Mesodermal cell (in vitro differentiated cells): ENCODE measurements around the gene NR1D1.
A peak's percentile ranks its signal among the peaks of the same experiment; 100 is the strongest.

Experiments used
- H3K27ac ChIP-seq: 2 replicates; pipeline ENCODE4 v1.7.0; 2013; ENCODE audit warnings: mild to moderate bottlenecking, low read depth, low read length, moderate library complexity; ENCODE audit not compliant: severe bottlenecking
- H3K36me3 ChIP-seq: 2 replicates; pipeline ENCODE4 v1.7.1; 2013; ENCODE audit warnings: mild to moderate bottlenecking, low read length, moderate library complexity; ENCODE audit not compliant: control insufficient read depth, insufficient read depth
- H3K4me1 ChIP-seq: one replicate; pipeline ENCODE4 v1.7.1; 2013; ENCODE audit warnings: mild to moderate bottlenecking, low read length; ENCODE audit not compliant: insufficient read depth, control insufficient read depth, poor library complexity, severe bottlenecking
- H3K4me3 ChIP-seq: 2 replicates; pipeline ENCODE4 v1.7.0; 2013; ENCODE audit warnings: low read length, control low read depth, mild to moderate bottlenecking; ENCODE audit not compliant: insufficient read depth, poor library complexity, severe bottlenecking; ENCODE audit errors: extremely low read depth
- H3K9me3 ChIP-seq: 2 replicates; pipeline ENCODE4 v1.7.1; 2013; ENCODE audit warnings: mild to moderate bottlenecking, low read length, moderate library complexity; ENCODE audit not compliant: control insufficient read depth
- WGBS, 2 experiments: methylation state at CpG; one replicate each; pipeline ENCODE4 v1.1.5; 2013; ENCODE audit warnings: missing lambda C conversion rate in 2 of 2; ENCODE audit not compliant: insufficient coverage in 2 of 2; 5-methylcytosine and 5-hydroxymethylcytosine counted together

Gene NR1D1

GRCh38 chr17:40122999-40123810 lies 22.8 kb upstream of the NR1D1 start:
- H3K36me3 ChIP-seq = peaks cover 31% of the 10 kb centered on the region
- H3K9me3 ChIP-seq = no peaks in the 10 kb centered on the region
- WGBS, 2 experiments = 0 to 1% methylated on average over 20 to 32 of the region's 43 CpGs
- H3K4me1 ChIP-seq = peaks cover 7% of the 10 kb centered on the region
- H3K27ac ChIP-seq = peak overlapping the region; percentile 52
- H3K4me3 ChIP-seq = peak overlapping the region; percentile 98

GRCh38 chr17:40122136-40122998 lies 22.0 kb upstream of the NR1D1 start:
- 0% methylated on average over 53 to 68 of the region's 97 CpGs for WGBS, 2 experiments
- no peaks in the 10 kb centered on the region for H3K9me3 ChIP-seq
- H3K36me3 ChIP-seq = peaks cover 22% of the 10 kb centered on the region
- peak overlapping the region; percentile 84 for H3K27ac ChIP-seq
- peaks cover 7% of the 10 kb centered on the region for H3K4me1 ChIP-seq
- H3K4me3 ChIP-seq = peak overlapping the region; percentile 98

GRCh38 chr17:40121181-40122135 lies 21.1 kb upstream of the NR1D1 start, which contains the start of gene MSL1:
TSS of gene MSL1 (plus strand) at chr17:40121971. CDS start at chr17:40122613, 642 bp downstream.
- Histone ChIP-seq H3K4me1 (peaks cover 7% of the 10 kb centered on the region), H3K36me3 (peaks cover 13% of the 10 kb centered on the region), H3K9me3 (no peaks in the 10 kb centered on the region), H3K27ac (peak within 1 kb of the TSS; percentile 84), H3K4me3 (peak within 1 kb of the TSS; percentile 98)
- 0% methylated on average over 27 to 32 of the region's 82 CpGs for WGBS, 2 experiments

- Histone ChIP-seq H3K9me3 (no peaks in the 10 kb centered on the region), H3K4me3 (no peak overlapping the region), H3K36me3 (no peaks in the 10 kb centered on the region), H3K27ac (peak overlapping the region; percentile 98), H3K4me1 (peaks cover 33% of the 10 kb centered on the region)
- WGBS, 2 experiments = 82 to 89% methylated on average over 1 to 2 of the region's 2 CpGs
These were observed 14.7 kb upstream of the NR1D1 start for GRCh38 chr17:40115101-40115436.

GRCh38 chr17:40113907-40114245 lies 13.5 kb upstream of the NR1D1 start:
- H3K27ac ChIP-seq = peak overlapping the region; percentile 98
- peak overlapping the region; percentile 20 for H3K4me3 ChIP-seq
- WGBS, 2 experiments = 55 to 65% methylated on average over 3 of the region's 5 CpGs
- H3K36me3 ChIP-seq = no peaks in the 10 kb centered on the region
- H3K9me3 ChIP-seq = no peaks in the 10 kb centered on the region
- peaks cover 38% of the 10 kb centered on the region for H3K4me1 ChIP-seq

- WGBS, 2 experiments = 2 to 3% methylated on average over 15 to 16 of the region's 17 CpGs
- peaks cover 39% of the 10 kb centered on the region for H3K4me1 ChIP-seq
- peak overlapping the region; percentile 20 for H3K4me3 ChIP-seq
- no peaks in the 10 kb centered on the region for H3K36me3 ChIP-seq
- no peaks in the 10 kb centered on the region for H3K9me3 ChIP-seq
- peak overlapping the region; percentile 98 for H3K27ac ChIP-seq
These were observed 12.9 kb upstream of the NR1D1 start for GRCh38 chr17:40113110-40113906.

- Histone ChIP-seq H3K9me3 (no peaks in the 10 kb centered on the region), H3K4me1 (peaks cover 45% of the 10 kb centered on the region), H3K4me3 (no peak overlapping the region), H3K36me3 (no peaks in the 10 kb centered on the region), H3K27ac (peak overlapping the region; percentile 98)
- WGBS, 2 experiments = 93 to 100% methylated on average over 2 of the region's 4 CpGs
These were observed 12.3 kb upstream of the NR1D1 start for GRCh38 chr17:40112718-40113109.

GRCh38 chr17:40112191-40112711 lies 11.9 kb upstream of the NR1D1 start:
- WGBS, 2 experiments = 33 to 35% methylated on average over 2 of the region's 2 CpGs
- H3K27ac ChIP-seq = no peak overlapping the region
- peaks cover 49% of the 10 kb centered on the region for H3K4me1 ChIP-seq
- no peaks in the 10 kb centered on the region for H3K9me3 ChIP-seq
- H3K36me3 ChIP-seq = no peaks in the 10 kb centered on the region
- no peak overlapping the region for H3K4me3 ChIP-seq

GRCh38 chr17:40111221-40112128 lies 11.1 kb upstream of the NR1D1 start:
- Histone ChIP-seq H3K36me3 (no peaks in the 10 kb centered on the region), H3K4me1 (peaks cover 57% of the 10 kb centered on the region), H3K9me3 (no peaks in the 10 kb centered on the region), H3K27ac (peak overlapping the region; percentile 89), H3K4me3 (peak overlapping the region; percentile 6)
- WGBS, 2 experiments = 11 to 16% methylated on average over 7 to 8 of the region's 12 CpGs
